Neutrophil (primary cell): Measurements from ENCODE around the gene DEAF1.
A peak's percentile ranks its signal among the peaks of the same experiment; 100 is the strongest.

Experiments used
- H3K27ac ChIP-seq: fragments of 200-600 bp; sonication (generic); 2 replicates; pipeline ENCODE4 v1.5.1; 2016; ENCODE audit warnings: mild to moderate bottlenecking, moderate library complexity
- H3K27me3 ChIP-seq: fragments of 200-600 bp; sonication (generic); 2 replicates; pipeline ENCODE4 v1.6.0; 2016; ENCODE audit warnings: mild to moderate bottlenecking
- H3K36me3 ChIP-seq: fragments of 200-600 bp; sonication (generic); 2 replicates; pipeline ENCODE4 v1.5.1; 2017
- H3K4me1 ChIP-seq, 2 experiments: fragments of 200-600 bp in 1 of 2; sonication (generic) in 1 of 2; 1 replicate in 1 of 2; 2 replicates in 1 of 2; pipeline versions ENCODE4 v1.5.1 to v1.6.1; 2013 to 2016; ENCODE audit warnings: low read depth in 1 of 2, low read length in 1 of 2, mild to moderate bottlenecking in 1 of 2, moderate library complexity in 1 of 2; ENCODE audit not compliant: control insufficient read depth in 1 of 2, insufficient read depth in 1 of 2
- H3K4me3 ChIP-seq, 2 experiments: fragments of 200-600 bp in 1 of 2; sonication (generic) in 1 of 2; 1 replicate in 1 of 2; 2 replicates in 1 of 2; pipeline ENCODE4 v1.5.1; 2013 to 2016; ENCODE audit warnings: low read depth in 1 of 2, low read length in 1 of 2, mild to moderate bottlenecking in 1 of 2, moderate library complexity in 1 of 2
- H3K9me3 ChIP-seq: fragments of 200-600 bp; sonication (generic); 2 replicates; pipeline ENCODE4 v1.5.1; 2016
- TF ChIP-seq, protein P1 (sequence below): fragments of 200-600 bp; sonication (generic); IDR thresholded peaks from 2 replicates; pipeline ENCODE4 v1.5.1; 2016; ENCODE audit warnings: antibody characterized with exemption

Gene DEAF1

DNA sequence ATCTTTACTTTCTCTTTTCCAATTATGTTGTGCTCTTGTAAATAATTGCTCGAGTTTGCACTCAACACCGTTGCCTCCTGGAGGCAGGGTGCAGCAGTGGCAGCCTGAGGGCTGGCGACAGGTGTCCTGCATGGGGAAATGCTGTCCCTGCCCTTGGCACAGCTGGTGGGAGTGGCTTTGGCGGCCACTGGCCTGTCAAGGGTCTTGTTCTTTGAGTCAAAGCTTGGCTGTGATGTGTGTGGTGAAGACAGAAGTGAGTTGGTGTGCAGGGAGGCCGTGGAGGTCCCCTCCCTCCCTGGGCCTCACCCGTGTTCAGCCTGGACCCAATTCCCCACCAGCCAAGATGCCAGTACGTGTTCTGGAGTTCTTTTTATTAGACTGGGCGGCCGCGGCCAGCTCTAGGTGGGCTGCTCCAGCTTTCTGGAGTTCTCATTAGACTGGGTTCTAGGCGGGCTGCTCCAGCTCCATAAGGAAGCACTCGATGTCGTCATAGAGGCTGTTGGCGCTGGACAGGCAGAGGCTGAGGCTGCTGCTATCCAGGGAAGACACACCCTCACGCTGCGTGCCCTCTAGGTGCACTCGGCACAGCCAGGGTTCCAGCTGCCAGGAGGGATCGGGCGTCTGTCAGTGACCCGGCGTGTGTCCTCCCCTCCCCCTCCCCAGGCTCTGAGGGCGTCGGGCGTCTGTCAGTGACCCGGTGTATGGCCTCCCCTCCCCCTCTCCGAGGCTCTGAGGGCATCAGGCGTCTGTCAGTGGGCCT, 82.6 kb downstream of the DEAF1 start:
- Histone ChIP-seq H3K9me3 (no peaks in the 10 kb centered on the region), H3K36me3 (peaks cover 80% of the 10 kb centered on the region), H3K27me3 (no peaks in the 10 kb centered on the region), H3K27ac (peak overlapping the region; percentile 61), H3K4me1 (peaks cover 31 to 32% of the 10 kb centered on the region in 2 experiments), H3K4me3 (no peak overlapping the region)
- TF ChIP-seq, protein P1, sequence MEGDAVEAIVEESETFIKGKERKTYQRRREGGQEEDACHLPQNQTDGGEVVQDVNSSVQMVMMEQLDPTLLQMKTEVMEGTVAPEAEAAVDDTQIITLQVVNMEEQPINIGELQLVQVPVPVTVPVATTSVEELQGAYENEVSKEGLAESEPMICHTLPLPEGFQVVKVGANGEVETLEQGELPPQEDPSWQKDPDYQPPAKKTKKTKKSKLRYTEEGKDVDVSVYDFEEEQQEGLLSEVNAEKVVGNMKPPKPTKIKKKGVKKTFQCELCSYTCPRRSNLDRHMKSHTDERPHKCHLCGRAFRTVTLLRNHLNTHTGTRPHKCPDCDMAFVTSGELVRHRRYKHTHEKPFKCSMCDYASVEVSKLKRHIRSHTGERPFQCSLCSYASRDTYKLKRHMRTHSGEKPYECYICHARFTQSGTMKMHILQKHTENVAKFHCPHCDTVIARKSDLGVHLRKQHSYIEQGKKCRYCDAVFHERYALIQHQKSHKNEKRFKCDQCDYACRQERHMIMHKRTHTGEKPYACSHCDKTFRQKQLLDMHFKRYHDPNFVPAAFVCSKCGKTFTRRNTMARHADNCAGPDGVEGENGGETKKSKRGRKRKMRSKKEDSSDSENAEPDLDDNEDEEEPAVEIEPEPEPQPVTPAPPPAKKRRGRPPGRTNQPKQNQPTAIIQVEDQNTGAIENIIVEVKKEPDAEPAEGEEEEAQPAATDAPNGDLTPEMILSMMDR = no peak

DNA sequence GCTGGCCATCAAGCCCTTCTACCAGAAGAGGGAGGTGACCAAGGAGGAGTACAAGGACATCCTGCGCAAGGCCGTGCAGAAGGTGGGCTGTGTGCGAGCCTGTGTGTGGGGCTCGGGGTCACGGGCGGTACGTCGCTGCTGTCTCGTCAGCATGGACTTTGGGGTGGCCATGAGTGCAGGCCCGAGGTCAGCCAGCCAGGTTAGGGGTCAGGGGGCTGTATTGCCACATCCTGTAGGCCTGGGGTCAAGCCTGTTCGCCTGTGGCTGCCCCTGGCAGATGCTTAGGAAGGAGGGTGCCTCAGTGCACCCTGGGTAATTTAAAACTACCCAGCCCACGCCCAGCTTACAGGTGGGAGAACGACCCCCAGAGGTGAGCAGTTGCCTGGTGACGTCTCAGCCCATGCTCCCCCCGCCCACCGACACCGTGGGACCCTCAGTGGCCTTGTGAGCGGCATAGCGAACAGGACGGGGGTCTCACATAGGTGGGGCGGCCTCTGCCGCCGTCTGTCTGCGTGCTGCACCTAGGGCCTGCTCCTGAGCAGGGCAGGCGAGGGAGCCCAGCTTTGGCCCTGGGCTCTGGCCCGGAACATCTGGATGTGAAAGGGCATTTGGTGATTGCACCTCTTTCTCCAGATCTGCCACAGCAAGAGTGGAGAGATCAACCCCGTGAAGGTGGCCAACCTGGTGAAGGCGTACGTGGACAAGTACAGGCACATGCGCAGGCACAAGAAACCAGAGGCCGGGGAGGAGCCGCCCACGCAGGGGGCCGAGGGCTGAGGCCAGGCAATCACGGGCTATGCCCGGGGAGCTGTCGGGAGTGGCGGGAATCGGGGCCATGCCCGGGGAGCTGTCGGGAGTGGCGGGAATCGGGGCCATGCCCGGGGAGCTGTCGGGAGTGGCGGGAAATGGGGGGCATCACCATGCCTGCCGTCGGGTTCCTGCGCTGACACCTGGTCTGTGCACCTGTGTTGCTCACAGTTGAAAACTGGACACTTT, 83.7 kb downstream of the DEAF1 start:
- no peak overlapping the region for H3K27ac ChIP-seq
- TF ChIP-seq, protein P1 = no peak
- peaks cover 91% of the 10 kb centered on the region for H3K36me3 ChIP-seq
- no peaks in the 10 kb centered on the region for H3K9me3 ChIP-seq
- no peaks in the 10 kb centered on the region for H3K27me3 ChIP-seq
- peaks cover 22 to 23% of the 10 kb centered on the region in 2 experiments for H3K4me1 ChIP-seq
- H3K4me3 ChIP-seq = no peak overlapping the region

DNA sequence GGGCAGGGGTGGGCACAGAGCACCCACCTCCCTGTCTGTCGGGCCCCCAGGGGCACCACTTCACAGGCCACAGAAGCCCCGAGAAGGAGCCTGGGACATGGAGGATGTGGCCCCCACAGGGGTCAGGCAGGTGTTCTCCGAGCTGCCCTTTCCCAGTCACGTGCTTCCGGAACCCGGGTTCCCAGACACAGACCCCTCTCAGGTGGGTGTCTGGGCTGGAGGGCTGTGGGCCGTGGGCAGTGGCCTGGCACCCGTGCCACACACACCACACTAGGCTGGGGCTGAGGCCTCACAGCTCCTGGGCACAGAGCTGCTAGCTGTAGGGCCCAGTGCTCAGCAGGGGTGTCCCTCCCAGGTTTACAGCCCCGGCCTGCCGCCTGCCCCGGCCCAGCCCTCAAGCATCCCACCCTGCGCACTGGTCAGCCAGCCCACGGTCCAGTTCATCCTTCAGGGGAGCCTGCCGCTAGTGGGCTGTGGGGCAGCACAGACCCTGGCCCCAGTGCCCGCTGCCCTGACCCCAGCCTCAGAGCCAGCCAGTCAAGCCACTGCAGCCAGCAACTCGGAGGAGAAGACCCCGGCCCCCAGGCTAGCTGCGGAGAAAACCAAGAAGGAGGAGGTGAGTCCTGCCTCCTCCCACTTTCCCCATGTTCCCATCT, 84.7 kb downstream of the DEAF1 start:
- TF ChIP-seq, protein P1 = no peak
- H3K36me3 ChIP-seq = peaks cover 100% of the 10 kb centered on the region

DNA sequence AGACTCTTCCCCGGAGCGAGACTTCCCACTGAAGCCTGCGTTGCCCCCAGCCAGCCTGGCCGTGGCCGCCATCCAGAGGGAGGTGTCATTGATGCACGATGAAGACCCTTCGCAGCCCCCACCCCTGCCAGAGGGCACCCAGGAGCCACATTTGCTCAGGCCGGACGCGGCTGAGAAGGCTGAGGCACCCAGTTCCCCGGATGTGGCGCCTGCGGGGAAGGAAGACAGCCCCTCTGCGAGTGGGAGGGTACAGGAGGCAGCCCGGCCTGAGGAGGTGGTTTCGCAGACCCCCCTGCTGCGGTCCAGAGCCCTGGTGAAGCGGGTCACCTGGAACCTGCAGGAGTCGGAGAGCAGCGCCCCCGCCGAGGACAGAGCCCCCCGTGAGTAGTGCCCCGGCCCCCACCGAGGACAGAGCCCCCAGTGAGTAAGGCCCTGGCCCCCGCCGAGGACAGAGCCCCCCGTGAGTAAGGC, 85.6 kb downstream of the DEAF1 start:
- Histone ChIP-seq H3K9me3 (no peaks in the 10 kb centered on the region), H3K4me3 (no peak overlapping the region), H3K4me1 (peaks cover 7 to 8% of the 10 kb centered on the region in 2 experiments), H3K27ac (no peak overlapping the region), H3K36me3 (peaks cover 100% of the 10 kb centered on the region), H3K27me3 (no peaks in the 10 kb centered on the region)
- TF ChIP-seq, protein P1 = no peak

More for the DNA sequence above, 84.7 kb downstream of the DEAF1 start:
- Histone ChIP-seq H3K4me3 (no peak overlapping the region), H3K27ac (no peak overlapping the region), H3K4me1 (peaks cover 16 to 17% of the 10 kb centered on the region in 2 experiments), H3K9me3 (no peaks in the 10 kb centered on the region), H3K27me3 (no peaks in the 10 kb centered on the region)

DNA sequence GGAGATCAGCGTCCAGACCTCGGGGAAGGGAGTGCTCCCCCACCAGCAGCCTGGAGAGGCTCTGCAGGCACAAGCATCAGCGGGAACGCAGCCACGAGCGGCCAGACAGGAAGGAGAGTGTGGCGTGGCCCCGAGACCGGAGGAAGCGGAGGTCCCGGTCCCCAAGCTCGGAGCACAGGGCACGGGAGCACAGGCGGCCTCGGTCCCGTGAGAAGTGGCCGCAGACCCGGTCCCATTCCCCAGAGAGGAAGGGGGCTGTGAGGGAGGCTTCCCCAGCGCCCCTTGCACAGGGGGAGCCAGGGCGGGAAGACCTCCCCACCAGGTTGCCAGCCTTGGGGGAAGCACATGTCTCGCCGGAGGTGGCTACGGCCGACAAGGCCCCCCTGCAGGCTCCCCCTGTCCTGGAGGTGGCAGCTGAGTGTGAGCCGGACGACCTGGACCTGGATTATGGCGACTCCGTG, 86.2 kb downstream of the DEAF1 start:
- Histone ChIP-seq H3K4me1 (peaks cover 2% of the 10 kb centered on the region in 2 experiments), H3K9me3 (no peaks in the 10 kb centered on the region), H3K36me3 (peaks cover 100% of the 10 kb centered on the region), H3K27ac (no peak overlapping the region), H3K4me3 (no peak overlapping the region), H3K27me3 (no peaks in the 10 kb centered on the region)
- TF ChIP-seq, protein P1 = no peak
